Liver (tissue), 3 donors: ENCODE results near the gene PRDM1.

Experiments
- CTCF ChIP-seq: fragments of 150-350 bp; IDR thresholded peaks from 2 replicates; pipeline ENCODE4 v1.5.1; 2017; ENCODE audit warnings: improper control_type of control experiment, low read depth, low read length; ENCODE audit not compliant: missing input control
- JUND ChIP-seq, 2 donors: IDR thresholded peaks; 2 replicates each; pipeline ENCODE4 v1.6.1; 2016; ENCODE audit warnings: antibody characterized with exemption in 2 of 2
- REST ChIP-seq: IDR thresholded peaks from 2 replicates; pipeline ENCODE4 v1.6.1; 2016; ENCODE audit warnings: antibody characterized with exemption, mild to moderate bottlenecking
- TAF1 ChIP-seq: conservative IDR thresholded peaks from 2 replicates; pipeline ENCODE4 v1.6.1; 2016; ENCODE audit warnings: antibody characterized with exemption, mild to moderate bottlenecking
- YY1 ChIP-seq: IDR thresholded peaks from 2 replicates; pipeline ENCODE4 v1.6.1; 2016; ENCODE audit warnings: antibody characterized with exemption, mild to moderate bottlenecking
- ZBTB33 ChIP-seq: IDR thresholded peaks from 2 replicates; pipeline ENCODE4 v1.6.1; 2016; ENCODE audit warnings: antibody characterized with exemption
- TF ChIP-seq, protein P1 (sequence below): IDR thresholded peaks from 2 replicates; pipeline ENCODE4 v1.6.1; 2016; ENCODE audit warnings: antibody characterized with exemption
- donor health status: healthy.
- donor health status: healthy.

- TF ChIP-seq ZBTB33 (no peak), CTCF (no peak), TAF1 (no peak), JUND (IDR thresholded peaks at IDR 0.05) (no peak), YY1 (no peak), REST (no peak)
- TF ChIP-seq, protein P1, sequence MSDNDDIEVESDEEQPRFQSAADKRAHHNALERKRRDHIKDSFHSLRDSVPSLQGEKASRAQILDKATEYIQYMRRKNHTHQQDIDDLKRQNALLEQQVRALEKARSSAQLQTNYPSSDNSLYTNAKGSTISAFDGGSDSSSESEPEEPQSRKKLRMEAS, result no peak
These were observed 68.2 kb downstream of the PRDM1 start for GRCh38 chr6:106154326-106154725.
